Measurements from ENCODE around the gene TSC22D2.
A peak's percentile ranks its signal among the peaks of the same experiment; 100 is the strongest.
"Not testable (repeated sequence)": the region's sequence is repeated elsewhere in the genome, so short reads cannot be mapped to it uniquely, and the experiment has no call there.

TSC22D2 gene

GRCh38 chr3:150449169-150449721, 41.1 kb downstream of the TSC22D2 start:
- no peak for DNase-seq

- no peak for DNase-seq
Observed at GRCh38 chr3:150450916-150451315, 42.8 kb downstream of the TSC22D2 start.

- no peak for DNase-seq
Observed at GRCh38 chr3:150451329-150452048, 43.4 kb downstream of the TSC22D2 start.

GRCh38 chr3:150453353-150453752, 45.3 kb downstream of the TSC22D2 start:
- DNase-seq, result no peak

GRCh38 chr3:150454085-150454484, 46.0 kb downstream of the TSC22D2 start:
- peak in 1 of 2 experiments; percentile 22 for DNase-seq

GRCh38 chr3:150454622-150455021, 46.5 kb downstream of the TSC22D2 start:
- no peak for DNase-seq

- DNase-seq, result no peak
Observed at GRCh38 chr3:150455341-150455740, 47.2 kb downstream of the TSC22D2 start.

GRCh38 chr3:150458001-150458400, 49.9 kb downstream of the TSC22D2 start:
- no peak for DNase-seq

- DNase-seq, result no peak
Observed at GRCh38 chr3:150460484-150460883, 52.4 kb downstream of the TSC22D2 start.

- no peak for DNase-seq
Observed at GRCh38 chr3:150461399-150461798, 53.3 kb downstream of the TSC22D2 start.

- DNase-seq, result peak; percentile 52 to 77
Observed at GRCh38 chr3:150462108-150462507, 54.0 kb downstream of the TSC22D2 start.

- DNase-seq, result no peak
Observed at GRCh38 chr3:150464684-150465083, 56.6 kb downstream of the TSC22D2 start.

GRCh38 chr3:150467381-150467780, 59.3 kb downstream of the TSC22D2 start:
- DNase-seq, result no peak

- DNase-seq, result peak in 1 of 2 experiments; percentile 45
Observed at GRCh38 chr3:150469031-150469930, 61.2 kb downstream of the TSC22D2 start.

GRCh38 chr3:150469931-150470740, 62.0 kb downstream of the TSC22D2 start:
- DNase-seq, result no peak

GRCh38 chr3:150472421-150472820, 64.3 kb downstream of the TSC22D2 start:
- no peak for DNase-seq

- not testable (repeated sequence) for DNase-seq
Observed at GRCh38 chr3:150473161-150473560, 65.1 kb downstream of the TSC22D2 start.

GRCh38 chr3:150479370-150479769, 71.3 kb downstream of the TSC22D2 start:
- DNase-seq, result no peak

GRCh38 chr3:150480877-150481276, 72.8 kb downstream of the TSC22D2 start:
- DNase-seq, result no peak

- no peak for DNase-seq
Observed at GRCh38 chr3:150483226-150483625, 75.1 kb downstream of the TSC22D2 start.

- DNase-seq, result no peak
Observed at GRCh38 chr3:150484410-150484809, 76.3 kb downstream of the TSC22D2 start.

- no peak for DNase-seq
Observed at GRCh38 chr3:150488867-150489266, 80.8 kb downstream of the TSC22D2 start.
